SU-DHL-6 (cell line): ENCODE results near the gene CLCF1.

ENCODE experiments used
- EZH2phosphoT487 ChIP-seq: fragments of 200-600 bp; sonication (generic), shearing (Covaris generic); conservative IDR thresholded peaks from 2 replicates; pipeline ENCODE4 v1.6.1; 2018; ENCODE audit warnings: mild to moderate bottlenecking, antibody characterized with exemption, low read length, moderate library complexity, mixed read lengths
- TF ChIP-seq, protein P1 (sequence below): fragments of 200-600 bp; sonication (generic); IDR thresholded peaks from one replicate; pipeline ENCODE4 v1.5.1; 2017; ENCODE audit warnings: antibody characterized with exemption, mild to moderate bottlenecking, low read length, moderate library complexity; ENCODE audit not compliant: insufficient read depth, poor library complexity, severe bottlenecking

GRCh38 chr11:67387069-67387468 lies 13.7 kb upstream of the CLCF1 start:
- TF ChIP-seq, protein P1, sequence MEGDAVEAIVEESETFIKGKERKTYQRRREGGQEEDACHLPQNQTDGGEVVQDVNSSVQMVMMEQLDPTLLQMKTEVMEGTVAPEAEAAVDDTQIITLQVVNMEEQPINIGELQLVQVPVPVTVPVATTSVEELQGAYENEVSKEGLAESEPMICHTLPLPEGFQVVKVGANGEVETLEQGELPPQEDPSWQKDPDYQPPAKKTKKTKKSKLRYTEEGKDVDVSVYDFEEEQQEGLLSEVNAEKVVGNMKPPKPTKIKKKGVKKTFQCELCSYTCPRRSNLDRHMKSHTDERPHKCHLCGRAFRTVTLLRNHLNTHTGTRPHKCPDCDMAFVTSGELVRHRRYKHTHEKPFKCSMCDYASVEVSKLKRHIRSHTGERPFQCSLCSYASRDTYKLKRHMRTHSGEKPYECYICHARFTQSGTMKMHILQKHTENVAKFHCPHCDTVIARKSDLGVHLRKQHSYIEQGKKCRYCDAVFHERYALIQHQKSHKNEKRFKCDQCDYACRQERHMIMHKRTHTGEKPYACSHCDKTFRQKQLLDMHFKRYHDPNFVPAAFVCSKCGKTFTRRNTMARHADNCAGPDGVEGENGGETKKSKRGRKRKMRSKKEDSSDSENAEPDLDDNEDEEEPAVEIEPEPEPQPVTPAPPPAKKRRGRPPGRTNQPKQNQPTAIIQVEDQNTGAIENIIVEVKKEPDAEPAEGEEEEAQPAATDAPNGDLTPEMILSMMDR: no peak
- TF ChIP-seq EZH2phosphoT487: no peak
